IMR-90 (cell line): ENCODE results near the gene GRID1. TPM values are rescaled to one million over a fixed set of nuclear protein-coding genes. Genes with fewer than 3 reads are reported as not detected.

Experiments
- ATAC-seq: fragments of 200-7000 bp; cut with Tn5 transposase; 2 replicates; pipeline ENCODE4 v1.9.1; 2020; ENCODE audit warnings: low read depth, mild to moderate bottlenecking, moderate library complexity
- BruUV-seq: library from RNA; stranded (reverse); fragments of 400-500 nt; replicated peaks from 2 replicates; lab custom pipeline; 2021; lab: Mats Ljungman, UMichigan
- CTCF ChIA-PET: fragments of 300-600 bp; formaldehyde crosslinking; extraction: SDS; loops from one replicate; lab custom pipeline; 2021; ENCODE audit warnings: antibody characterized with exemption; lab: Yijun Ruan, JAX
- POLR2A ChIA-PET: fragments of 300-600 bp; sonication (Branson Sonifier 250); formaldehyde crosslinking; loops from one replicate; lab custom pipeline; 2022; ENCODE audit warnings: antibody characterized with exemption; ENCODE audit not compliant: unreplicated experiment; lab: Charles Lee
- DNase-seq: peaks from one replicate; pipeline ENCODE4 v3.0.0; 2013
- H2AFZ ChIP-seq: replicated peaks from 2 replicates; pipeline ENCODE3; 2013; ENCODE audit warnings: low read length, mild to moderate bottlenecking; ENCODE audit not compliant: poor library complexity
- H2AK5ac ChIP-seq: 2 replicates; pipeline ENCODE4 v1.6.1; 2013; ENCODE audit warnings: low read depth, low read length, inconsistent platforms
- H2AK9ac ChIP-seq: replicated peaks from 2 replicates; pipeline ENCODE3; 2013; ENCODE audit warnings: mild to moderate bottlenecking, low read depth, low read length, moderate library complexity; ENCODE audit not compliant: poor library complexity
- H2BK120ac ChIP-seq: 2 replicates; pipeline ENCODE4 v1.6.1; 2013; ENCODE audit warnings: low read depth, low read length, inconsistent platforms
- H2BK15ac ChIP-seq: 3 replicates; pipeline ENCODE4 v1.6.1; 2013; ENCODE audit warnings: low read depth, low read length, inconsistent platforms
- H2BK20ac ChIP-seq: 2 replicates; pipeline ENCODE4 v1.6.1; 2013; ENCODE audit warnings: low read depth, mild to moderate bottlenecking, inconsistent platforms, low read length, moderate library complexity
- H2BK5ac ChIP-seq: 2 replicates; pipeline ENCODE4 v1.6.1; 2013; ENCODE audit warnings: mild to moderate bottlenecking, low read depth, low read length, inconsistent platforms; ENCODE audit not compliant: poor library complexity, severe bottlenecking
- H3K14ac ChIP-seq: replicated peaks from 2 replicates; pipeline ENCODE4 v1.6.1; 2013; ENCODE audit warnings: low read depth, low read length, inconsistent platforms
- H3K18ac ChIP-seq: 2 replicates; pipeline ENCODE4 v1.6.1; 2013; ENCODE audit warnings: low read depth, low read length, control low read depth
- H3K23ac ChIP-seq: 2 replicates; pipeline ENCODE4 v1.6.1; 2013; ENCODE audit warnings: low read depth, low read length, inconsistent platforms
- H3K27ac ChIP-seq: 2 replicates; pipeline ENCODE4 v1.5.1; 2013; ENCODE audit warnings: mild to moderate bottlenecking, control low read depth, low read length; ENCODE audit not compliant: insufficient read depth
- H3K27me3 ChIP-seq: 2 replicates; pipeline ENCODE4 v1.6.1; 2013; ENCODE audit warnings: low read length; ENCODE audit not compliant: control insufficient read depth, insufficient read depth
- H3K36me3 ChIP-seq: 2 replicates; pipeline ENCODE4 v1.6.1; 2013; ENCODE audit warnings: low read length, mixed read lengths; ENCODE audit not compliant: control insufficient read depth, insufficient read depth
- H3K4ac ChIP-seq: 2 replicates; pipeline ENCODE4 v1.6.1; 2013; ENCODE audit warnings: low read depth, low read length, inconsistent platforms
- H3K4me1 ChIP-seq: 2 replicates; pipeline ENCODE4 v1.6.1; 2013; ENCODE audit warnings: low read length, mixed read lengths; ENCODE audit not compliant: control insufficient read depth, insufficient read depth
- H3K4me2 ChIP-seq: 2 replicates; pipeline ENCODE4 v1.6.1; 2013; ENCODE audit warnings: low read depth, mild to moderate bottlenecking, control low read depth, low read length, moderate library complexity
- H3K4me3 ChIP-seq: 2 replicates; pipeline ENCODE4 v1.5.1; 2013; ENCODE audit warnings: low read depth, mild to moderate bottlenecking, control low read depth, low read length, moderate library complexity; ENCODE audit not compliant: insufficient read depth
- H3K56ac ChIP-seq: 2 replicates; pipeline ENCODE4 v1.6.1; 2013; ENCODE audit warnings: low read length, inconsistent platforms; ENCODE audit not compliant: insufficient read depth; ENCODE audit errors: extremely low read depth
- H3K79me1 ChIP-seq, 2 experiments: 2 replicates each; pipeline ENCODE4 v1.6.1; 2013; ENCODE audit warnings: low read length in 2 of 2, inconsistent platforms in 1 of 2, low read depth in 1 of 2
- H3K9ac ChIP-seq: 2 replicates; pipeline ENCODE4 v1.6.1; 2013; ENCODE audit warnings: low read depth, low read length, control low read depth
- H3K9me1 ChIP-seq: 2 replicates; pipeline ENCODE4 v1.6.1; 2013; ENCODE audit warnings: low read length, inconsistent platforms; ENCODE audit not compliant: insufficient read depth
- H3K9me3 ChIP-seq: 2 replicates; pipeline ENCODE4 v1.6.1; 2013; ENCODE audit warnings: low read length; ENCODE audit not compliant: control insufficient read depth, insufficient read depth
- H4K20me1 ChIP-seq: 2 replicates; pipeline ENCODE4 v1.6.1; 2013; ENCODE audit warnings: low read length, inconsistent platforms; ENCODE audit not compliant: insufficient read depth
- H4K5ac ChIP-seq: 2 replicates; pipeline ENCODE4 v1.6.1; 2013; ENCODE audit warnings: mild to moderate bottlenecking, low read depth, low read length, control low read depth
- H4K8ac ChIP-seq, 2 experiments: 2 replicates each; pipeline ENCODE4 v1.6.1; 2013; ENCODE audit warnings: low read depth in 2 of 2, low read length in 2 of 2, control low read depth in 1 of 2, inconsistent platforms in 1 of 2
- H4K91ac ChIP-seq: 2 replicates; pipeline ENCODE4 v1.6.1; 2013; ENCODE audit warnings: low read depth, low read length, inconsistent platforms; ENCODE audit not compliant: insufficient read depth
- BHLHE40 ChIP-seq: fragments of 150-350 bp; IDR thresholded peaks from 2 replicates; pipeline ENCODE4 v1.6.1; 2016; ENCODE audit warnings: mild to moderate bottlenecking, low read depth, low read length
- CEBPB ChIP-seq: IDR thresholded peaks from 2 replicates; pipeline ENCODE4 v1.6.1; 2012; ENCODE audit warnings: low read depth, low read length, improper control_type of control experiment
- CHD1 ChIP-seq: IDR thresholded peaks from 2 replicates; pipeline ENCODE4 v1.6.1; 2012; ENCODE audit warnings: low read depth, low read length, improper control_type of control experiment
- CTCF ChIP-seq: conservative IDR thresholded peaks from 2 replicates; pipeline ENCODE4 v1.5.1; 2012; ENCODE audit warnings: mild to moderate bottlenecking, low read depth, low read length, improper control_type of control experiment
- ELK1 ChIP-seq: fragments of 150-350 bp; IDR thresholded peaks from 2 replicates; pipeline ENCODE4 v1.6.1; 2016; ENCODE audit warnings: low read depth, mild to moderate bottlenecking, low read length, moderate library complexity, borderline replicate concordance
- FOS ChIP-seq: fragments of 150-350 bp; IDR thresholded peaks from 2 replicates; pipeline ENCODE4 v1.6.1; 2016; ENCODE audit warnings: low read depth, low read length
- MAFK ChIP-seq: IDR thresholded peaks from 2 replicates; pipeline ENCODE4 v1.6.1; 2012; ENCODE audit warnings: low read depth, low read length, improper control_type of control experiment
- MAZ ChIP-seq: IDR thresholded peaks from 2 replicates; pipeline ENCODE4 v1.6.1; 2012; ENCODE audit warnings: low read depth, mild to moderate bottlenecking, low read length, improper control_type of control experiment, moderate library complexity, borderline replicate concordance
- MXI1 ChIP-seq: IDR thresholded peaks from 2 replicates; pipeline ENCODE4 v1.6.1; 2012; ENCODE audit warnings: low read depth, mild to moderate bottlenecking, low read length, moderate library complexity, borderline replicate concordance
- NFE2L2 ChIP-seq: fragments of 150-350 bp; IDR thresholded peaks from 2 replicates; pipeline ENCODE4 v1.6.1; 2016; ENCODE audit warnings: low read depth, mild to moderate bottlenecking, low read length
- POLR2A ChIP-seq: IDR thresholded peaks from 2 replicates; pipeline ENCODE4 v1.6.1; 2012; ENCODE audit warnings: mild to moderate bottlenecking, low read depth, low read length
- RAD21 ChIP-seq: IDR thresholded peaks from 2 replicates; pipeline ENCODE4 v1.6.1; 2012; ENCODE audit warnings: low read length, improper control_type of control experiment
- RCOR1 ChIP-seq: IDR thresholded peaks from 2 replicates; pipeline ENCODE4 v1.6.1; 2012; ENCODE audit warnings: mild to moderate bottlenecking, low read length, improper control_type of control experiment; ENCODE audit not compliant: insufficient replicate concordance
- RFX5 ChIP-seq: IDR thresholded peaks from 2 replicates; pipeline ENCODE4 v1.8.0; 2012; ENCODE audit warnings: low read depth, mild to moderate bottlenecking, low read length, moderate library complexity
- SMC3 ChIP-seq: fragments of 150-350 bp; IDR thresholded peaks from 2 replicates; pipeline ENCODE4 v1.6.1; 2016; ENCODE audit warnings: low read depth, mild to moderate bottlenecking, antibody characterized with exemption, low read length, moderate library complexity
- USF2 ChIP-seq: fragments of 150-350 bp; IDR thresholded peaks from 2 replicates; pipeline ENCODE4 v1.6.1; 2017; ENCODE audit warnings: mild to moderate bottlenecking, antibody characterized with exemption, low read length, low read depth
- WGBS, 2 experiments: methylation state at CpG; one replicate each; pipeline versions ENCODE4 v1.1.5 to v1.1.7; 2013; ENCODE audit warnings: missing lambda C conversion rate in 2 of 2; ENCODE audit not compliant: insufficient read length in 1 of 2; ENCODE audit errors: extremely low coverage in 2 of 2; 5-methylcytosine and 5-hydroxymethylcytosine counted together
- dilution Hi-C: fragments of 300-500 bp; cut with HindIII; formaldehyde crosslinking; loops from one replicate; pipeline ENCODE4 v1.14.3; 2018; ENCODE audit warnings: low sequenced_read_pairs; ENCODE audit not compliant: unreplicated experiment
- in situ Hi-C: fragments of 300-500 bp; cut with MboI; formaldehyde crosslinking; loops from 3 replicates; pipeline ENCODE4 v1.14.3; 2019; ENCODE audit warnings: low sequenced_read_pairs, inconsistent platforms, mixed read lengths
- intact Hi-C: fragments of 100-400 bp; cut with micrococcal nuclease; formaldehyde crosslinking; loops from 2 replicates; pipeline ENCODE4 v1.10.0; 2022
- polyA plus RNA-seq, 3 experiments: library from polyadenylated mRNA; depleted of rRNA; stranded (reverse); fragments of >200 nt; gene quantifications; 2 replicates each; pipeline ENCODE4 v1.2.3, GENCODE V29; 2012; ENCODE audit warnings: low replicate concordance in 1 of 3
- total RNA-seq: library from RNA; depleted of rRNA; stranded (reverse); fragments of >200 nt; gene quantifications from 2 replicates; pipeline ENCODE4 v1.2.3, GENCODE V29; 2012

GRID1 gene
- total and polyA plus RNA-seq, 2 of the 4 experiments (the other 2 are of a cell fraction) = not detected

GRCh38 chr10:86153751-86154150 is 212.8 kb downstream of the GRID1 start:
- Histone ChIP-seq H2AK9ac (no peak overlapping the region), H3K4me1 (no peaks in the 10 kb centered on the region), H4K20me1 (no peaks in the 10 kb centered on the region), H3K36me3 (no peaks in the 10 kb centered on the region), H3K56ac (no peak overlapping the region), H3K14ac (no peak overlapping the region), H3K4ac (no peak overlapping the region), H3K18ac (no peak overlapping the region), H3K27me3 (no peaks in the 10 kb centered on the region), H3K79me1 (no peaks in the 10 kb centered on the region), H4K8ac (no peak overlapping the region), H3K23ac (no peak overlapping the region), H3K9ac (no peak overlapping the region), H2BK120ac (no peak overlapping the region), H3K4me3 (no peak overlapping the region), H2BK20ac (no peak overlapping the region), H2BK5ac (no peak overlapping the region), H3K4me2 (no peak overlapping the region), H4K91ac (no peak overlapping the region), H2BK15ac (no peak overlapping the region), H3K9me1 (no peaks in the 10 kb centered on the region), H2AFZ (no peak overlapping the region), H3K27ac (no peak overlapping the region), H4K5ac (no peak overlapping the region), H3K9me3 (no peaks in the 10 kb centered on the region), H2AK5ac (no peak overlapping the region)
- dilution Hi-C loops = no loop called here
- POLR2A ChIA-PET = no interaction called here
- ATAC-seq (no peak), DNase-seq (no peak)
- CTCF ChIA-PET = no interaction called here
- no CpG with 5 or more reads among the region's 9 CpGs for WGBS, 2 experiments
- TF ChIP-seq SMC3 (no peak), FOS (no peak), MAZ (no peak), ELK1 (no peak), RFX5 (no peak), POLR2A (no peak), CHD1 (no peak), NFE2L2 (no peak), USF2 (no peak), BHLHE40 (no peak), MAFK (no peak), CTCF (no peak), RAD21 (no peak), MXI1 (no peak), CEBPB (no peak), RCOR1 (no peak)
- in situ Hi-C loops = no loop called here
- intact Hi-C loops = no loop called here
- no TSS peak for BruUV-seq
